Measurements from ENCODE around the gene CST9L. TPM values are rescaled to one million over a fixed set of nuclear protein-coding genes. Genes with fewer than 3 reads are reported as not detected.

The CST9L gene
- total RNA-seq, 1 donor from 2014 or later: not detected

- Histone ChIP-seq H3K36me3 (no peaks in the 10 kb centered on the region), H3K27me3 (ENCODE audit: low read depth) (no peaks in the 10 kb centered on the region), H3K27ac (no peak overlapping the region), H3K4me1 (no peaks in the 10 kb centered on the region), H3K9me3 (no peaks in the 10 kb centered on the region), H3K4me3 (no peak overlapping the region)
- no peak for ATAC-seq
- DNase-seq: no peak
- intact Hi-C loops (cut with DNase I): no loop called here
- no peak for TF ChIP-seq CTCF (IDR thresholded peaks at IDR 0.05)
Measured at GRCh38 chr20:23596579-23597250, 28.4 kb upstream of the CST9L start.

- no peak overlapping the region for H3K4me3 ChIP-seq
- intact Hi-C loops (cut with DNase I): no loop called here
- H3K36me3 ChIP-seq: no peaks in the 10 kb centered on the region
- H3K27me3 ChIP-seq (ENCODE audit: low read depth): no peaks in the 10 kb centered on the region
- H3K4me1 ChIP-seq: no peaks in the 10 kb centered on the region
- ATAC-seq: no peak
- H3K27ac ChIP-seq: no peak overlapping the region
- no peak for TF ChIP-seq CTCF (IDR thresholded peaks at IDR 0.05)
- H3K9me3 ChIP-seq: no peaks in the 10 kb centered on the region
- no peak for DNase-seq
Measured at GRCh38 chr20:23595941-23596340, 27.7 kb upstream of the CST9L start.

DNA sequence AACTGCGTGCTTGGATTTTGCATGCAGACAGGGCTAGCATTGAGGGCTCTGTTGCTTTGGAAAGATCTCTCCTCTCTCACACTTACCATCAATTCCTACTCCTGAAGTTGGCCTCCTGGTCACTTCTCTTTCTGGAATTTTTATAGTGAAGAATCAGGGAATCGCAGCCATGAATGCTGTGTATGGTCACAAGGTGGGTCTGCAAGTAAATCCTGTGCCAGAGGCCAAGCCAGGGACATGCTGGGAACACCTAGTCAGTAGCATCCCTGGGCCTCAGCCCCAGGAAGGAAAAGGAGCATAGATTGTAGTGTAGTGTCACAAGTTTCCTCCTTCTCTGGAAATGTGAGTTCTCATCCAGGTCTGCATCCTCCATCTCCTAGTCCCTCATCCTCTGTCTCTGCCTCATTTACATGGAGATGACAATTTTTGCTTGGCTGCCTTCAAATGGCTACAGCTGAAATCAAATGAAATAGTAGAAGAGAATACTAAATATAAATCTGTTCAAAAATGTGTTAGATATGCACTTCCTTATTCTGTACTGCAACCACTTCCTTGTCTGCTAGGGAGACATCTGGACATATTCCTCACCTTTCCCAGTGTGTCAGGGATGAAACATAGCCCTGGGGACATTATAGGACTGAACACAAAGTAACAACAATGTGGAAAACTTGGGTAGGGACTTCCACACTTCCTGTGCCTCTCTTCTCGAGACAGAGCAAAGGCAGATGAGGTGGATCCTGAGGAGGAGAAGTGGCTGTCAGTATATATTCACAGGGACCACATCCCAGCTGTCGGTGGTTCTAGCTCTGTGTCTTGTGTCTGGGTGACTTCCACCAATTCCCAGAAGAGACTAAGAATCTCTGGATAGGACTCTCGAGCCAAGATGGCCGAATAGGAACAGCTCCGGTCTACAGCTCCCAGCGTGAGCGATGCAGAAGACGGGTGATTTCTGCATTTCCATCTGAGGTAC, 20.4 kb upstream of the CST9L start:
- no peak for DNase-seq
- Histone ChIP-seq H3K9me3 (no peaks in the 10 kb centered on the region), H3K36me3 (no peaks in the 10 kb centered on the region), H3K27me3 (ENCODE audit: low read depth) (no peaks in the 10 kb centered on the region), H3K4me1 (no peaks in the 10 kb centered on the region), H3K4me3 (no peak overlapping the region), H3K27ac (no peak overlapping the region)
- no peak for ATAC-seq
- TF ChIP-seq CTCF (IDR thresholded peaks at IDR 0.05): no peak
- intact Hi-C loops (cut with DNase I): no loop called here

- no peaks in the 10 kb centered on the region for H3K27me3 ChIP-seq (ENCODE audit: low read depth)
- TF ChIP-seq CTCF (IDR thresholded peaks at IDR 0.05): no peak
- ATAC-seq (no peak), DNase-seq (no peak)
- H3K4me1 ChIP-seq: no peaks in the 10 kb centered on the region
- intact Hi-C loops (cut with DNase I): no loop called here
- H3K36me3 ChIP-seq: no peaks in the 10 kb centered on the region
- H3K9me3 ChIP-seq: no peaks in the 10 kb centered on the region
- no peak overlapping the region for H3K4me3 ChIP-seq
- no peak overlapping the region for H3K27ac ChIP-seq
Measured at GRCh38 chr20:23587631-23588030, 19.3 kb upstream of the CST9L start.

DNA sequence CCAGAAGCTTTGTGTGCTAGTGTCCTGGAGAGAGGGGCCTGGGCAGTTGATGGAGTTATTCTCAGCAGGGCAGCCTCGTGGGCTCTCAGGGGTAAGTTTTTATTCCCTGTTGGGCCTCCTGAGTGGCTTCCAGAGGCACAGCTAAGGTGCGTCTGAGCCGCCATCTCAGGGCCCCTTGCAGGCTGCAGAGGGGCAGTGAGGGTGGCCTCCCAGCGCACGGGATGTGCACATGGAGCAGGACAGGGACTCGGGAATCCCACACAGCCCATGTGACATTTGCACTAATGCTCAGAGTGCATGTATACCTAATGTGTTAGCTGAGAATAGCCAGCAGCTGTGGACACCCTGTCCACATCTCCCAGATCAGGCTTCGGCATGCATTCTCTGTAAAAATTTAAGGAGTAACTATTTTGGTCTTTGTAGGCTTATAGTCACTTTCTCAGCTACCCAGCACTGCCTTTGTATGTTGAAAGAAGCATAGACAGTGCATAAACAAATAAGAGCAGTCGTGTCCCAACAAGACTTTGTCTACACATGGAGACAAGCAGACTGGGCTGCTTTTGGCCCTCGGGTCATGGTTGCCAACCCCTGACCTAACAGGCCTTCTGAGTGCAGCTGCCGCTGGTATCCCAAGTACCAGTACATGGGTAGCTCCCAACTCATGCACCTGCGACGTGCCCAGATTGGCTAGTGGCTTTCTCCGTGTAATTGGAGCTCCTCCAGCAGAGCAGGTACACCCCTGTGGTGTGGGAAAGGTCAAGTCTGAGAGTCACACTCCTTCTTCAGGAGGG, 18.6 kb upstream of the CST9L start:
- no peaks in the 10 kb centered on the region for H3K9me3 ChIP-seq
- no peaks in the 10 kb centered on the region for H3K4me1 ChIP-seq
- no peaks in the 10 kb centered on the region for H3K36me3 ChIP-seq
- no peak overlapping the region for H3K4me3 ChIP-seq
- DNase-seq (no peak), ATAC-seq (no peak)
- intact Hi-C loops (cut with DNase I): no loop called here
- H3K27ac ChIP-seq: no peak overlapping the region
- H3K27me3 ChIP-seq (ENCODE audit: low read depth): no peaks in the 10 kb centered on the region
- TF ChIP-seq CTCF (IDR thresholded peaks at IDR 0.05): no peak

Data from lower lobe of right lung (tissue), 2 donors.